DOHH2 (cell line): ENCODE results near the gene CACNA2D1.
"Not testable (repeated sequence)": the region's sequence is repeated elsewhere in the genome, so short reads cannot be mapped to it uniquely, and the experiment has no call there.

Experiments
- EZH2phosphoT487 ChIP-seq: fragments of 200-600 bp; sonication (generic); IDR thresholded peaks from 2 replicates; pipeline ENCODE4 v1.6.1; 2017; ENCODE audit warnings: borderline replicate concordance, mild to moderate bottlenecking, antibody characterized with exemption, low read length, moderate library complexity, mixed read lengths
- TF ChIP-seq, protein P1 (sequence below): fragments of 200-600 bp; sonication (generic); IDR thresholded peaks from one replicate; pipeline ENCODE4 v1.5.1; 2014; ENCODE audit warnings: antibody characterized with exemption, mild to moderate bottlenecking, low read depth, low read length; ENCODE audit not compliant: poor library complexity, severe bottlenecking

DNA sequence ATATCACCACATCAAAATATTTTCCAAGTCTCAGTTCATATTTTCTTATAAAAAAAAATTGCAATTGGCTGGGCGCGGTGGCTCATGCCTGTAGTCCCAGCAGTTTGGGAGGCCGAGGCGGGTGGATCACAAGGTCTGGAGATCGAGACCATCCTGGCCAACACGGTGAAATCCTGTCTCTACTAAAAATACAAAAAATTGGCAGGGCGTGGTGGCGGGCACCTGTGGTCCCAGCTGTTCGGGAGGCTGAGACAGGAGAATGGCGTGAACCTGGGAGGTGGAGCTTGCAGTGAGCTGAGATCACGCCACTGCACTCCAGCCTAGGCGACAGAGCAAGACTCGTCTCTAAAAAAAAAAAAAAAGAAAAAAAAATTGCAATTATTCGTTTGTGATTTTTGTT lies 303.0 kb downstream of the CACNA2D1 start:
- TF ChIP-seq, protein P1, sequence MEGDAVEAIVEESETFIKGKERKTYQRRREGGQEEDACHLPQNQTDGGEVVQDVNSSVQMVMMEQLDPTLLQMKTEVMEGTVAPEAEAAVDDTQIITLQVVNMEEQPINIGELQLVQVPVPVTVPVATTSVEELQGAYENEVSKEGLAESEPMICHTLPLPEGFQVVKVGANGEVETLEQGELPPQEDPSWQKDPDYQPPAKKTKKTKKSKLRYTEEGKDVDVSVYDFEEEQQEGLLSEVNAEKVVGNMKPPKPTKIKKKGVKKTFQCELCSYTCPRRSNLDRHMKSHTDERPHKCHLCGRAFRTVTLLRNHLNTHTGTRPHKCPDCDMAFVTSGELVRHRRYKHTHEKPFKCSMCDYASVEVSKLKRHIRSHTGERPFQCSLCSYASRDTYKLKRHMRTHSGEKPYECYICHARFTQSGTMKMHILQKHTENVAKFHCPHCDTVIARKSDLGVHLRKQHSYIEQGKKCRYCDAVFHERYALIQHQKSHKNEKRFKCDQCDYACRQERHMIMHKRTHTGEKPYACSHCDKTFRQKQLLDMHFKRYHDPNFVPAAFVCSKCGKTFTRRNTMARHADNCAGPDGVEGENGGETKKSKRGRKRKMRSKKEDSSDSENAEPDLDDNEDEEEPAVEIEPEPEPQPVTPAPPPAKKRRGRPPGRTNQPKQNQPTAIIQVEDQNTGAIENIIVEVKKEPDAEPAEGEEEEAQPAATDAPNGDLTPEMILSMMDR: not testable (repeated sequence)
- not testable (repeated sequence) for TF ChIP-seq EZH2phosphoT487
